Astrocyte (in vitro differentiated cells and primary cell): ENCODE results near the gene LRBA.

Experiments
- CTCF ChIP-seq: IDR thresholded peaks from 2 replicates; pipeline ENCODE4 v1.5.1; 2011; ENCODE audit warnings: low read depth, mild to moderate bottlenecking, inconsistent platforms, low read length, moderate library complexity; ENCODE audit not compliant: insufficient read depth
- EZH2 ChIP-seq: IDR thresholded peaks from 2 replicates; pipeline ENCODE4 v1.6.1; 2012; ENCODE audit warnings: mild to moderate bottlenecking, low read length, inconsistent platforms; ENCODE audit not compliant: insufficient read depth

DNA sequence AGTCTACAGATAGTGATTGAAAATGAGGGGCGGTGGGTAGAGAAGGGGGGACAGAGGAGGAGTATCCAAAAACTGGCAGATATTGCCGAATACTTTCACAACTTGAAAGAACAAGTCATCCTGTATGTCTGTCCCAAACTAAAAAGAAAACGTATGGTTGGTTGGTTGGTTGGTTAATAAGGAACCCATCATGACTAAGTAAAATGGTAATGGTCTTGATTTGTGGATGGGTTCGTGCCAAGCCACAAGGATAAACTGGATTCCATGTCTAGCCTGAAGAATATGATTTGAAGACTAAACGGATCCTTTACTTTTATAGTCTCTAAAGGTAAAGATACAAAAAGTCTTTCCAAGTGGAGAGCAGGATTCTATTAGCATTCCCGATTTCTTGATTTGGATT is 728.4 kb downstream of the LRBA start:
- TF ChIP-seq CTCF (no peak), EZH2 (no peak)
